Measurements from ENCODE around the gene METTL26.

The METTL26 gene

GRCh38 chr16:636206-637080 lies at the start of gene METTL26:
TSS of gene METTL26 (minus strand) at chr16:636305. CDS start at chr16:636290, 15 bp downstream.
- no peaks in the 10 kb centered on the region for H3K27me3 ChIP-seq (ENCODE audit: insufficient read depth, low read length, poor library complexity, severe bottlenecking)
- no peaks in the 10 kb centered on the region for H3K9me2 ChIP-seq (replicated peaks; ENCODE audit: low read depth, low read length)
- peak within 1 kb of the TSS; percentile 83 for H3K9ac ChIP-seq (ENCODE audit: low read depth, low read length, poor library complexity, severe bottlenecking)
- H3K9me3 ChIP-seq (ENCODE audit: insufficient read depth, low read depth, low read length), result no peaks in the 10 kb centered on the region
- no peaks in the 10 kb centered on the region for H3F3A ChIP-seq (ENCODE audit: low read depth)
- H3K4me2 ChIP-seq (ENCODE audit: low read depth, low read length, poor library complexity, severe bottlenecking), result peak within 1 kb of the TSS; percentile 94
- H2AFZ ChIP-seq (ENCODE audit: low read length), result peak within 1 kb of the TSS; percentile 90
- peak within 1 kb of the TSS; percentile 90 for H3K4me3 ChIP-seq (ENCODE audit: low read length, poor library complexity, severe bottlenecking)
- peaks cover 14% of the 10 kb centered on the region for H3K79me2 ChIP-seq (ENCODE audit: insufficient read depth, low read length)
- TF ChIP-seq, protein P1, sequence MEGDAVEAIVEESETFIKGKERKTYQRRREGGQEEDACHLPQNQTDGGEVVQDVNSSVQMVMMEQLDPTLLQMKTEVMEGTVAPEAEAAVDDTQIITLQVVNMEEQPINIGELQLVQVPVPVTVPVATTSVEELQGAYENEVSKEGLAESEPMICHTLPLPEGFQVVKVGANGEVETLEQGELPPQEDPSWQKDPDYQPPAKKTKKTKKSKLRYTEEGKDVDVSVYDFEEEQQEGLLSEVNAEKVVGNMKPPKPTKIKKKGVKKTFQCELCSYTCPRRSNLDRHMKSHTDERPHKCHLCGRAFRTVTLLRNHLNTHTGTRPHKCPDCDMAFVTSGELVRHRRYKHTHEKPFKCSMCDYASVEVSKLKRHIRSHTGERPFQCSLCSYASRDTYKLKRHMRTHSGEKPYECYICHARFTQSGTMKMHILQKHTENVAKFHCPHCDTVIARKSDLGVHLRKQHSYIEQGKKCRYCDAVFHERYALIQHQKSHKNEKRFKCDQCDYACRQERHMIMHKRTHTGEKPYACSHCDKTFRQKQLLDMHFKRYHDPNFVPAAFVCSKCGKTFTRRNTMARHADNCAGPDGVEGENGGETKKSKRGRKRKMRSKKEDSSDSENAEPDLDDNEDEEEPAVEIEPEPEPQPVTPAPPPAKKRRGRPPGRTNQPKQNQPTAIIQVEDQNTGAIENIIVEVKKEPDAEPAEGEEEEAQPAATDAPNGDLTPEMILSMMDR (conservative IDR thresholded peaks at IDR 0.05; ENCODE audit: low read length), result no peak
- TF ChIP-seq EZH2phosphoT487 (IDR thresholded peaks at IDR 0.05; ENCODE audit: borderline replicate concordance), result no peak
- no peaks in the 10 kb centered on the region for H4K20me1 ChIP-seq (ENCODE audit: insufficient read depth, low read length, poor library complexity, severe bottlenecking)
- H3K36me3 ChIP-seq (ENCODE audit: insufficient read depth, low read length), result no peaks in the 10 kb centered on the region
- H3K4me1 ChIP-seq (ENCODE audit: insufficient read depth, low read length, poor library complexity, severe bottlenecking), result no peaks in the 10 kb centered on the region

- H3K4me3 ChIP-seq (ENCODE audit: low read length, poor library complexity, severe bottlenecking), result no peak overlapping the region
- H3K9me2 ChIP-seq (replicated peaks; ENCODE audit: low read depth, low read length), result no peaks in the 10 kb centered on the region
- peaks cover 23% of the 10 kb centered on the region for H3K79me2 ChIP-seq (ENCODE audit: insufficient read depth, low read length)
- no peaks in the 10 kb centered on the region for H3K36me3 ChIP-seq (ENCODE audit: insufficient read depth, low read length)
- peaks cover 2% of the 10 kb centered on the region for H4K20me1 ChIP-seq (ENCODE audit: insufficient read depth, low read length, poor library complexity, severe bottlenecking)
- H3K4me2 ChIP-seq (ENCODE audit: low read depth, low read length, poor library complexity, severe bottlenecking), result no peak overlapping the region
- H3K9me3 ChIP-seq (ENCODE audit: insufficient read depth, low read depth, low read length), result no peaks in the 10 kb centered on the region
- no peaks in the 10 kb centered on the region for H3F3A ChIP-seq (ENCODE audit: low read depth)
- no peak overlapping the region for H3K9ac ChIP-seq (ENCODE audit: low read depth, low read length, poor library complexity, severe bottlenecking)
- H3K4me1 ChIP-seq (ENCODE audit: insufficient read depth, low read length, poor library complexity, severe bottlenecking), result peaks cover 9% of the 10 kb centered on the region
- no peak overlapping the region for H2AFZ ChIP-seq (ENCODE audit: low read length)
- TF ChIP-seq EZH2phosphoT487 (IDR thresholded peaks at IDR 0.05; ENCODE audit: borderline replicate concordance), result no peak
- TF ChIP-seq, protein P1 (conservative IDR thresholded peaks at IDR 0.05; ENCODE audit: low read length), result no peak
- no peaks in the 10 kb centered on the region for H3K27me3 ChIP-seq (ENCODE audit: insufficient read depth, low read length, poor library complexity, severe bottlenecking)
Measured at GRCh38 chr16:684961-685696, 49.0 kb upstream of the METTL26 start.

GRCh38 chr16:684071-684794 lies 48.1 kb upstream of the METTL26 start, which contains the start of gene JMJD8:
TSS of gene JMJD8 (minus strand) at chr16:684334. CDS start at chr16:684319, 15 bp downstream.
- Histone ChIP-seq H4K20me1 (ENCODE audit: insufficient read depth, low read length, poor library complexity, severe bottlenecking) (peaks cover 2% of the 10 kb centered on the region), H3K9me2 (replicated peaks; ENCODE audit: low read depth, low read length) (no peaks in the 10 kb centered on the region)

More at GRCh38 chr16:684071-684794, 48.1 kb upstream of the METTL26 start, which contains the start of gene JMJD8:
- H3K4me2 ChIP-seq (ENCODE audit: low read depth, low read length, poor library complexity, severe bottlenecking), result no peak within 1 kb of the TSS
- peaks cover 6% of the 10 kb centered on the region for H3K4me1 ChIP-seq (ENCODE audit: insufficient read depth, low read length, poor library complexity, severe bottlenecking)
- H2AFZ ChIP-seq (ENCODE audit: low read length), result no peak within 1 kb of the TSS
- H3K4me3 ChIP-seq (ENCODE audit: low read length, poor library complexity, severe bottlenecking), result no peak within 1 kb of the TSS
- no peak within 1 kb of the TSS for H3K9ac ChIP-seq (ENCODE audit: low read depth, low read length, poor library complexity, severe bottlenecking)
- H3K79me2 ChIP-seq (ENCODE audit: insufficient read depth, low read length), result peaks cover 17% of the 10 kb centered on the region; the same call in 1 of the 2 replicates
- H3K27me3 ChIP-seq (ENCODE audit: insufficient read depth, low read length, poor library complexity, severe bottlenecking), result no peaks in the 10 kb centered on the region
- no peak for TF ChIP-seq EZH2phosphoT487 (IDR thresholded peaks at IDR 0.05; ENCODE audit: borderline replicate concordance)
- TF ChIP-seq, protein P1 (conservative IDR thresholded peaks at IDR 0.05; ENCODE audit: low read length), result no peak
- no peaks in the 10 kb centered on the region for H3F3A ChIP-seq (ENCODE audit: low read depth)
- no peaks in the 10 kb centered on the region for H3K9me3 ChIP-seq (ENCODE audit: insufficient read depth, low read depth, low read length)
- H3K36me3 ChIP-seq (ENCODE audit: insufficient read depth, low read length), result no peaks in the 10 kb centered on the region

Measured in Loucy (cell line).